ENCODE data around the gene MPIG6B. TPM values are rescaled to one million over a fixed set of nuclear protein-coding genes. Genes with fewer than 3 reads are reported as not detected.
A peak's percentile ranks its signal among the peaks of the same experiment; 100 is the strongest.

The MPIG6B gene
- total and polyA plus RNA-seq, 7 experiments from 2014 or later = 0.12 to 4.7 (median 0.64) TPM

DNA sequence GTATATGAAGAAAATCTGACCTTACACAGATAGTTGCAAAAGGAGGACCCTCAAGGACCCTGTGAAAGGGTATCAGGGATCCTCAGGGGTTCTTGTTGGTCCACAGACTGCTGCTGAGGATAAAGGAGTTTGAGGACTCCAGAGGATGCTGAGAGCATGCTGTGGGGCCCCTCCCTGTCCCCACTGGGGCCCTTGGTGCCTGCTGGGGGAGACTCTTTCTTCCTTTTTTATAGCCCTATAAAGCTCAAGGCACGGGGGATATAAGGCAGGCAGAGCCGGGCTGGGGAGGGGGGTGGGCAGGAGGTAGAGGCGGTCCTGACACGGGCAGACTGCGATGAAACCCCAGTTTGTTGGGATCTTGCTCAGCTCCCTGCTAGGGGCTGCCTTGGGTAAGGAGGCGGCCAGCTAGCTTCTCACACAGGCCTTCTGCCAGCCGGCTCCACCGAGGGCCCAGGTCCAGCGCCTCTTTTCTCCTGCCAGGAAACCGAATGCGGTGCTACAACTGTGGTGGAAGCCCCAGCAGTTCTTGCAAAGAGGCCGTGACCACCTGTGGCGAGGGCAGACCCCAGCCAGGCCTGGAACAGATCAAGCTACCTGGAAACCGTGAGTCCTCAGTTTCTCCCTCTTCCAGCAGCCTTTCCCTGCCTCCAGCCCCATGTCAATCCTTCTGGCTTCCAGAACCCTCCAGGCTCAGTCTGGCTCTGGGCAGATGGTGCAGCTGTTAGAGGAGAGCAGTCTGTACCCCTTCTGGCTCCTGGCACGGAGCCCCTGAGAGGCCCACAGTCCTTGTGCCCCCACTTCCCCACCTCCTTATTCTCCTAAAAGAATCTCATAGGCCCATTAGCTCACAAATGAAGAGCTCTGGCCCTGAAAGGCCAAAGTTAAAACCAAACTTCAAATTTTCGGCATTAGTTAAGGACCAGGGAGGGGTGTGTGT, 7.9 kb upstream of the MPIG6B start, which contains the start of gene LY6G6D:
TSS of gene LY6G6D (plus strand) at position 327 of the 937 bp plus-strand sequence. CDS start at position 335, 8 bp downstream.
- no peaks in the 10 kb centered on the region for H3K36me3 ChIP-seq (ENCODE audit: control insufficient read depth in 2 of 3, insufficient read depth in 3 of 3, low read length in 3 of 3)
- no peak within 1 kb of the TSS for H3K4me3 ChIP-seq (ENCODE audit: low read length)
- POLR2A ChIA-PET = interaction anchor here (0.6 to 1.8 kb wide), 7 partner anchors 8 to 558 kb away, joined by 3 to 6 read pairs (median 4); partner anchors contain the start of genes ABHD16A and MPIG6B
- no peaks in the 10 kb centered on the region for H3K27me3 ChIP-seq (ENCODE audit: control insufficient read depth in 2 of 2, insufficient read depth in 2 of 2, low read length in 2 of 2)
- Mint-ChIP-seq H3K36me3 (no peaks in the 10 kb centered on the region), H3K27me3 (peaks cover 0 to 21% (median 0%) of the 10 kb centered on the region in 5 donors), H3K27ac (peak within 1 kb of the TSS in 6 of 9 donors; percentile 48 to 90 (median 71)), H3K4me1 (peaks cover 4 to 34% (median 21%) of the 10 kb centered on the region in 7 donors), H3K9me3 (peaks cover 0 to 3% (median 0%) of the 10 kb centered on the region in 11 donors), H3K4me3 (no peak within 1 kb of the TSS)
- intact Hi-C loops (cut with micrococcal nuclease) = no loop called here
- CTCF ChIA-PET = interaction anchor here (0.6 to 1.0 kb wide), 3 partner anchors 9 to 24 kb away, joined by 3 to 4 read pairs (median 4); partner anchors contain the start of gene LY6G6F
- H3K4me1 ChIP-seq (ENCODE audit: control insufficient read depth in 2 of 2, insufficient read depth in 2 of 2, low read length in 2 of 2) = peaks cover 7% of the 10 kb centered on the region in 2 donors
- DNase-seq (no peak), ATAC-seq (no peak)
- H3K27ac ChIP-seq (ENCODE audit: low read depth, low read length) = no peak within 1 kb of the TSS
- H3K9me3 ChIP-seq (ENCODE audit: control insufficient read depth in 2 of 3, low read length in 3 of 3) = no peaks in the 10 kb centered on the region

DNA sequence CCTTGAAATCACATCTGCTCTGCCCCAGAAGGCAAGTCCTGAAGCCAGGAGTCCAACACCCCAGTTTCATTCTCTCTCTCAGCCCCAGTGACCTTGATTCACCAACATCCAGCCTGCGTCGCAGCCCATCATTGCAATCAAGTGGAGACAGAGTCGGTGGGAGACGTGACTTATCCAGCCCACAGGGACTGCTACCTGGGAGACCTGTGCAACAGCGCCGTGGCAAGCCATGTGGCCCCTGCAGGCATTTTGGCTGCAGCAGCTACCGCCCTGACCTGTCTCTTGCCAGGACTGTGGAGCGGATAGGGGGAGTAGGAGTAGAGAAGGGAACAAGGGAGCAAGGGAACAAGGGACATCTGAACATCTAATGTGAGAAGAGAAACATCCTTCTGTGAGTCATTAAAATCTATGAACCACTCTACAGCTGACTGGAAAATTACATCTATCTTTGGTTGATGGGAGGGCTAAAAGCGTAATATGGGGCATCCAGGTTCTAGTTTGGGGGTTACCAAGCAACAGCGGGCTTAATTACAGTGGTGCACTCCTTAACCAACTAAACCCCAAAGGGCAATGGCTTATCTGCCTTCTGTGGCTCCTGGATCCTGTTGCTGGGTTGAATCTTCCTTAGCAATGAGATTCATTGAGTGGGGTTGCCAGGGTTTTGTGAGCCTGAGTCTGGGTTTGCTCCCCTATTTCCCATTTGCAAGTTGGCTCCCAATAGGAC, 5.5 kb upstream of the MPIG6B start:
- Histone ChIP-seq H3K4me3 (ENCODE audit: low read length) (no peak overlapping the region), H3K4me1 (ENCODE audit: control insufficient read depth in 2 of 2, insufficient read depth in 2 of 2, low read length in 2 of 2) (no peaks in the 10 kb centered on the region), H3K27me3 (ENCODE audit: control insufficient read depth in 2 of 2, insufficient read depth in 2 of 2, low read length in 2 of 2) (no peaks in the 10 kb centered on the region), H3K9me3 (ENCODE audit: control insufficient read depth in 2 of 3, low read length in 3 of 3) (no peaks in the 10 kb centered on the region), H3K27ac (ENCODE audit: low read depth, low read length) (no peak overlapping the region), H3K36me3 (ENCODE audit: control insufficient read depth in 2 of 3, insufficient read depth in 3 of 3, low read length in 3 of 3) (no peaks in the 10 kb centered on the region)
- ChIA-PET CTCF (no interaction called here), POLR2A (no interaction called here)
- intact Hi-C loops (cut with micrococcal nuclease) = no loop called here
- Mint-ChIP-seq H3K4me1 (peaks cover 0 to 14% (median under 1%) of the 10 kb centered on the region in 7 donors), H3K9me3 (no peaks in the 10 kb centered on the region), H3K4me3 (no peak overlapping the region), H3K36me3 (no peaks in the 10 kb centered on the region), H3K27ac (peak overlapping the region in 2 of 9 donors; percentile 33 to 84), H3K27me3 (peaks cover 0 to 15% (median 0%) of the 10 kb centered on the region in 5 donors)
- ATAC-seq (no peak), DNase-seq (no peak)

DNA sequence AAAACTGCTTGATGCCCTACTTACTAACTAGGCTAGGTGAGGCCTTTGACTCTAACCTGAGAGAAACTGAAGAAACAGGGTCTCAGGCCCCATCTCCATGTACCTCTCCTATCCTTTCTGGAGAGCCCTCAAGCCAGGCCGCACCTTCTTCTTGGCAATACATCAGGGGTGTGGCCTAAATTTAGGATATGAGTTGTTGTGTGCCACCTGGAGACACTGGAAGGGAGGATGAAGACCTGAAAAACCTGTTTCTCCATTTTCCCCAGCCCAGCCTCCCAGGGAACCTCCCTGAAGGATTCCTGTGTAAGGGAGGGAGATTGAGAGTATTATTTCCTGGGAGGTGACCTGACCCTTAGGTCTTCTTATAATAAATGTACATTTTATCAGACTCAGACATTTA, 4.9 kb upstream of the MPIG6B start:
- H3K27me3 Mint-ChIP-seq = peaks cover 0 to 11% (median 0%) of the 10 kb centered on the region in 5 donors
- no peaks in the 10 kb centered on the region for H3K9me3 Mint-ChIP-seq

DNA sequence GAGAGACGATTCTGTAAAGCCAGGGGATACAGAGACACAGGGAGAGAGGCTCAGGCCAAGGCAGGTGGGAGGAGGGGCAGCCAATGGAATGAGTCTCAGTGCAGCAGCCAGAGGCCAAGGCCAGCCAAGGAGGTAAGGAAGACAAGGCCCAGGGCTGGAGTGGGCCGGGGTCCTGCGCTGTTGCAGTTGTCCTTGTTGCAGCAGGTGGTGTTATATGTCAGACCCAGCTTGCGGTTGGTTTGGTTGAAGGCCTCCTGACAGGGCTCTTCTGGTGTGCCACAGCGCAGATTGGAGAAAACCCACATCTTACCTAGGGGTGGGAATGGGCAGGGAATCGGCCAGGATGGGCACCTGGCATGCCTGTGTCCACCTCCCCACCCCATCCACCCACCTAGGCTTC, 4.2 kb upstream of the MPIG6B start:
- H3K9me3 Mint-ChIP-seq = no peaks in the 10 kb centered on the region
- H3K27me3 Mint-ChIP-seq = peaks cover 0 to 10% (median 0%) of the 10 kb centered on the region in 5 donors
- intact Hi-C loops (cut with micrococcal nuclease) = no loop called here
- Histone ChIP-seq H3K27me3 (ENCODE audit: control insufficient read depth in 2 of 2, insufficient read depth in 2 of 2, low read length in 2 of 2) (no peaks in the 10 kb centered on the region), H3K27ac (ENCODE audit: low read depth, low read length) (no peak overlapping the region), H3K36me3 (ENCODE audit: control insufficient read depth in 2 of 3, insufficient read depth in 3 of 3, low read length in 3 of 3) (no peaks in the 10 kb centered on the region), H3K4me3 (ENCODE audit: low read length) (no peak overlapping the region), H3K4me1 (ENCODE audit: control insufficient read depth in 2 of 2, insufficient read depth in 2 of 2, low read length in 2 of 2) (no peaks in the 10 kb centered on the region), H3K9me3 (ENCODE audit: control insufficient read depth in 2 of 3, low read length in 3 of 3) (no peaks in the 10 kb centered on the region)
- no peak overlapping the region for H3K4me3 Mint-ChIP-seq
- POLR2A ChIA-PET = no interaction called here
- H3K4me1 Mint-ChIP-seq = peaks cover 4 to 14% (median 7%) of the 10 kb centered on the region in 7 donors
- H3K36me3 Mint-ChIP-seq = no peaks in the 10 kb centered on the region
- DNase-seq (no peak), ATAC-seq (no peak)
- CTCF ChIA-PET = no interaction called here
- H3K27ac Mint-ChIP-seq = peak overlapping the region in 1 of 9 donors; percentile 78

More for the DNA sequence above, 4.9 kb upstream of the MPIG6B start:
- Histone ChIP-seq H3K9me3 (ENCODE audit: control insufficient read depth in 2 of 3, low read length in 3 of 3) (no peaks in the 10 kb centered on the region), H3K27ac (ENCODE audit: low read depth, low read length) (no peak overlapping the region), H3K36me3 (ENCODE audit: control insufficient read depth in 2 of 3, insufficient read depth in 3 of 3, low read length in 3 of 3) (no peaks in the 10 kb centered on the region), H3K4me1 (ENCODE audit: control insufficient read depth in 2 of 2, insufficient read depth in 2 of 2, low read length in 2 of 2) (no peaks in the 10 kb centered on the region), H3K4me3 (ENCODE audit: low read length) (no peak overlapping the region), H3K27me3 (ENCODE audit: control insufficient read depth in 2 of 2, insufficient read depth in 2 of 2, low read length in 2 of 2) (no peaks in the 10 kb centered on the region)
- ChIA-PET POLR2A (no interaction called here), CTCF (no interaction called here)
- H3K4me3 Mint-ChIP-seq = no peak overlapping the region
- no peaks in the 10 kb centered on the region for H3K36me3 Mint-ChIP-seq
- H3K27ac Mint-ChIP-seq = no peak overlapping the region
- ATAC-seq = no peak
- intact Hi-C loops (cut with micrococcal nuclease) = no loop called here
- H3K4me1 Mint-ChIP-seq = peaks cover under 1 to 12% (median 2%) of the 10 kb centered on the region in 7 donors
- no peak for DNase-seq

DNA sequence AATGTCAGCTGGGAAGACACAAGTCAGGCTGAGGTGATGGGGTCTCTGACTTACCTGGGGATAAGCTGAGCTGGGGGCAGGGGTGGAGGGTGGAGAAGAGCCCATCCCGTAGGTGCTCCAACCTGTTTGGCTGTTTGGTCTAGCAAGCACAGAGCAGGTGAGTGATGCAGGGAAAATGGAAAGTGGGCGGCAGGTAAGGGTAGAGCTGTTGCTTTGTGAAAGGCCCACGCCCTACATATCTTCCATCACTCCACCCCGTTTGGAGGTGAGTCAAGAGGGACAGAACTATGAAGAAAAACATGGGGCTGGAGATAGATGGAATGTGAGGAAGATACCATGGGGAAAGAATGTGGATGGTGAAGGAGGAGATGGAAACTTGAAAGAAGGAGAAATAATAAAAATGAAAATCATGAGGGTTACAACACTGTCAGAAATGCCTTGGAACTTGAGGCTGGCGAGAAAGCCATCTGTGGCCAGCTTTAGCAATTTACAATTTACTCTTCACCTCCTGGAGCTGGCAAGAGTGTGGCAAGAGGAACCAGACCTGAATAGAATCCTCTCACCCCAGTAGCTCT, 2.9 kb upstream of the MPIG6B start:
- H3K4me1 ChIP-seq (ENCODE audit: control insufficient read depth in 2 of 2, insufficient read depth in 2 of 2, low read length in 2 of 2) = no peaks in the 10 kb centered on the region
- no peaks in the 10 kb centered on the region for H3K36me3 Mint-ChIP-seq
- no peak overlapping the region for H3K27ac ChIP-seq (ENCODE audit: low read depth, low read length)
- ChIA-PET CTCF (no interaction called here), POLR2A (no interaction called here)
- H3K27me3 ChIP-seq (ENCODE audit: control insufficient read depth in 2 of 2, insufficient read depth in 2 of 2, low read length in 2 of 2) = no peaks in the 10 kb centered on the region
- H3K4me1 Mint-ChIP-seq = peaks cover 4 to 14% (median 9%) of the 10 kb centered on the region in 7 donors
- H3K4me3 ChIP-seq (ENCODE audit: low read length) = no peak overlapping the region
- ATAC-seq (no peak), DNase-seq (no peak)
- intact Hi-C loops (cut with micrococcal nuclease) = no loop called here
- H3K36me3 ChIP-seq (ENCODE audit: control insufficient read depth in 2 of 3, insufficient read depth in 3 of 3, low read length in 3 of 3) = no peaks in the 10 kb centered on the region
- H3K9me3 ChIP-seq (ENCODE audit: control insufficient read depth in 2 of 3, low read length in 3 of 3) = no peaks in the 10 kb centered on the region
- H3K9me3 Mint-ChIP-seq = no peaks in the 10 kb centered on the region
- H3K27ac Mint-ChIP-seq = peak overlapping the region in 1 of 9 donors; percentile 10
- H3K4me3 Mint-ChIP-seq = no peak overlapping the region
- H3K27me3 Mint-ChIP-seq = peaks cover 0 to 6% (median 0%) of the 10 kb centered on the region in 5 donors

DNA sequence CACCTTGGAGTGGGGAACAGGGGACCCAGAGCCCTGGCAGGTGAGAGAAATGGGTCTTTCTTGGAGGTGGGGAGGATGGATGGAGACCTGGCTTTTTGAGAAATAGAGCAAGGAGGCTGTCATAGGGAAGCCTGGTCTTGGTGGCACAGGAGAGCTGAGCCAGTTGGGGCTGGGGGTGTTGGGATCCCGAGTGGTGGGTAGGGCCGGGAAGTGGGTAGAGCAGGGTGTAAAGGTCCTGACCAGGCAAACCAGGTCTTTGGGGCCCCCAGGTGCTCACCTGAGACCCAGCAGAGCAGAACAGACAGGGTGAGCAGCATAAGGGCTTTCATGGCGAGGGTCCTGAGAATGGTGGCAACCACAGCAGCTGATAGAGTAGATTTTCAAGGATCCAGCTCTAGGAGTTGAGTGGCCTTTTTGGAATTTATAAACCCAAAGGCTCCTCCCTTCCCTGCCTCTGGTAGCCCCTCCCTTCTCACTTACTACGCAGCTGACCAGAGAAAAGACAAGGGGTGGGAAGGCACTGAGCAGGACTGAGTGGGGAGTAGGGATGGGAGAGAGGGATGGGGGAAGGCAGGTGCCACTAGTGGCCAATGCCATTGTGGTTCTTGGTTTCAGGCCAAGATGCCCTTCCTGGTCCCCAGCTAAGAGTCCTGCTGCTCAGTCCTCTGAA, 1.7 kb upstream of the MPIG6B start, which contains the start of gene LY6G6C:
TSS of gene LY6G6C (minus strand) at position 396 of the 670 bp plus-strand sequence. CDS start at position 329, 67 bp downstream.
- Histone ChIP-seq H3K4me3 (ENCODE audit: low read length) (no peak within 1 kb of the TSS), H3K9me3 (ENCODE audit: control insufficient read depth in 2 of 3, low read length in 3 of 3) (no peaks in the 10 kb centered on the region), H3K36me3 (ENCODE audit: control insufficient read depth in 2 of 3, insufficient read depth in 3 of 3, low read length in 3 of 3) (no peaks in the 10 kb centered on the region), H3K4me1 (ENCODE audit: control insufficient read depth in 2 of 2, insufficient read depth in 2 of 2, low read length in 2 of 2) (no peaks in the 10 kb centered on the region), H3K27me3 (ENCODE audit: control insufficient read depth in 2 of 2, insufficient read depth in 2 of 2, low read length in 2 of 2) (no peaks in the 10 kb centered on the region), H3K27ac (ENCODE audit: low read depth, low read length) (no peak within 1 kb of the TSS)
- Mint-ChIP-seq H3K27me3 (peaks cover 0 to 6% (median 0%) of the 10 kb centered on the region in 5 donors), H3K36me3 (peaks cover 0 to 5% (median 0%) of the 10 kb centered on the region in 5 donors), H3K9me3 (no peaks in the 10 kb centered on the region), H3K4me3 (peak within 1 kb of the TSS in 2 of 10 donors; percentile 1 to 2), H3K4me1 (peaks cover 14 to 24% (median 20%) of the 10 kb centered on the region in 7 donors), H3K27ac (peak within 1 kb of the TSS in 1 of 9 donors; percentile 9)
- DNase-seq (no peak), ATAC-seq (no peak)
- ChIA-PET CTCF (no interaction called here), POLR2A (no interaction called here)
- intact Hi-C loops (cut with micrococcal nuclease) = no loop called here

Measured in naive thymus-derived CD4-positive, alpha-beta T cell (primary cell).